ENCODE measurements around the gene HNF1A.
"Not testable (repeated sequence)": the region's sequence is repeated elsewhere in the genome, so short reads cannot be mapped to it uniquely, and the experiment has no call there.

The HNF1A gene

GRCh38 chr12:121025442-121026226 is 47.3 kb downstream of the HNF1A start:
- H3K27ac ChIP-seq (ENCODE audit: insufficient read depth, low read depth, low read length, poor library complexity, severe bottlenecking): no peak overlapping the region
- H3K4me1 ChIP-seq (ENCODE audit: control insufficient read depth, insufficient read depth, low read length): no peaks in the 10 kb centered on the region
- no peaks in the 10 kb centered on the region for H3K36me3 ChIP-seq (ENCODE audit: control insufficient read depth, insufficient read depth, low read length)
- H3K4me3 ChIP-seq (ENCODE audit: insufficient read depth, low read depth, low read length): no peak overlapping the region
- H3K9me3 ChIP-seq (ENCODE audit: control insufficient read depth, low read length): no peaks in the 10 kb centered on the region
- WGBS, 2 experiments: 93 to 95% methylated on average over 11 of the region's 11 CpGs
- no peaks in the 10 kb centered on the region for H3K27me3 ChIP-seq (ENCODE audit: control insufficient read depth, insufficient read depth, low read length, poor library complexity, severe bottlenecking)

- H3K4me3 ChIP-seq (ENCODE audit: insufficient read depth, low read depth, low read length): no peak overlapping the region
- H3K4me1 ChIP-seq (ENCODE audit: control insufficient read depth, insufficient read depth, low read length): no peaks in the 10 kb centered on the region
- H3K27ac ChIP-seq (ENCODE audit: insufficient read depth, low read depth, low read length, poor library complexity, severe bottlenecking): no peak overlapping the region
- no peaks in the 10 kb centered on the region for H3K36me3 ChIP-seq (ENCODE audit: control insufficient read depth, insufficient read depth, low read length)
- no peaks in the 10 kb centered on the region for H3K9me3 ChIP-seq (ENCODE audit: control insufficient read depth, low read length)
- no peaks in the 10 kb centered on the region for H3K27me3 ChIP-seq (ENCODE audit: control insufficient read depth, insufficient read depth, low read length, poor library complexity, severe bottlenecking)
- WGBS, 2 experiments: 93% methylated on average over 10 of the region's 10 CpGs
Observed at GRCh38 chr12:121026274-121027045, 48.1 kb downstream of the HNF1A start.

- Histone ChIP-seq H3K36me3 (ENCODE audit: control insufficient read depth, insufficient read depth, low read length) (no peaks in the 10 kb centered on the region), H3K27me3 (ENCODE audit: control insufficient read depth, insufficient read depth, low read length, poor library complexity, severe bottlenecking) (no peaks in the 10 kb centered on the region), H3K4me3 (ENCODE audit: insufficient read depth, low read depth, low read length) (no peak overlapping the region), H3K9me3 (ENCODE audit: control insufficient read depth, low read length) (no peaks in the 10 kb centered on the region), H3K4me1 (ENCODE audit: control insufficient read depth, insufficient read depth, low read length) (no peaks in the 10 kb centered on the region), H3K27ac (ENCODE audit: insufficient read depth, low read depth, low read length, poor library complexity, severe bottlenecking) (no peak overlapping the region)
- WGBS, 2 experiments: 71 to 78% methylated on average over 10 of the region's 10 CpGs
Observed at GRCh38 chr12:121030576-121031212, 52.4 kb downstream of the HNF1A start.

- H3K4me1 ChIP-seq (ENCODE audit: control insufficient read depth, insufficient read depth, low read length): no peaks in the 10 kb centered on the region
- H3K27ac ChIP-seq (ENCODE audit: insufficient read depth, low read depth, low read length, poor library complexity, severe bottlenecking): no peak overlapping the region
- no peaks in the 10 kb centered on the region for H3K9me3 ChIP-seq (ENCODE audit: control insufficient read depth, low read length)
- H3K4me3 ChIP-seq (ENCODE audit: insufficient read depth, low read depth, low read length): no peak overlapping the region
- 92 to 95% methylated on average over 10 of the region's 10 CpGs for WGBS, 2 experiments
- H3K36me3 ChIP-seq (ENCODE audit: control insufficient read depth, insufficient read depth, low read length): no peaks in the 10 kb centered on the region
- no peaks in the 10 kb centered on the region for H3K27me3 ChIP-seq (ENCODE audit: control insufficient read depth, insufficient read depth, low read length, poor library complexity, severe bottlenecking)
Observed at GRCh38 chr12:121033625-121034349, 55.4 kb downstream of the HNF1A start.

- H3K4me3 ChIP-seq (ENCODE audit: insufficient read depth, low read depth, low read length): no peak overlapping the region
- WGBS, 2 experiments: 88 to 89% methylated on average over 9 of the region's 9 CpGs
- no peaks in the 10 kb centered on the region for H3K36me3 ChIP-seq (ENCODE audit: control insufficient read depth, insufficient read depth, low read length)
- H3K27ac ChIP-seq (ENCODE audit: insufficient read depth, low read depth, low read length, poor library complexity, severe bottlenecking): no peak overlapping the region
- no peaks in the 10 kb centered on the region for H3K9me3 ChIP-seq (ENCODE audit: control insufficient read depth, low read length)
- H3K4me1 ChIP-seq (ENCODE audit: control insufficient read depth, insufficient read depth, low read length): no peaks in the 10 kb centered on the region
- no peaks in the 10 kb centered on the region for H3K27me3 ChIP-seq (ENCODE audit: control insufficient read depth, insufficient read depth, low read length, poor library complexity, severe bottlenecking)
Observed at GRCh38 chr12:121034616-121035305, 56.4 kb downstream of the HNF1A start.

GRCh38 chr12:121036810-121037326 is 58.5 kb downstream of the HNF1A start:
- 86 to 92% methylated on average over 6 of the region's 6 CpGs for WGBS, 2 experiments
- Histone ChIP-seq H3K4me3 (ENCODE audit: insufficient read depth, low read depth, low read length) (no peak overlapping the region), H3K9me3 (ENCODE audit: control insufficient read depth, low read length) (no peaks in the 10 kb centered on the region), H3K4me1 (ENCODE audit: control insufficient read depth, insufficient read depth, low read length) (no peaks in the 10 kb centered on the region), H3K27ac (ENCODE audit: insufficient read depth, low read depth, low read length, poor library complexity, severe bottlenecking) (no peak overlapping the region), H3K36me3 (ENCODE audit: control insufficient read depth, insufficient read depth, low read length) (no peaks in the 10 kb centered on the region), H3K27me3 (ENCODE audit: control insufficient read depth, insufficient read depth, low read length, poor library complexity, severe bottlenecking) (no peaks in the 10 kb centered on the region)

- Histone ChIP-seq H3K27me3 (ENCODE audit: control insufficient read depth, insufficient read depth, low read length, poor library complexity, severe bottlenecking) (no peaks in the 10 kb centered on the region), H3K4me1 (ENCODE audit: control insufficient read depth, insufficient read depth, low read length) (no peaks in the 10 kb centered on the region), H3K9me3 (ENCODE audit: control insufficient read depth, low read length) (no peaks in the 10 kb centered on the region), H3K27ac (ENCODE audit: insufficient read depth, low read depth, low read length, poor library complexity, severe bottlenecking) (no peak within 1 kb of the TSS), H3K36me3 (ENCODE audit: control insufficient read depth, insufficient read depth, low read length) (no peaks in the 10 kb centered on the region), H3K4me3 (ENCODE audit: insufficient read depth, low read depth, low read length) (no peak within 1 kb of the TSS)
- 75 to 80% methylated on average over 13 of the region's 13 CpGs for WGBS, 2 experiments
Observed at GRCh38 chr12:121038861-121039668, 60.7 kb downstream of the HNF1A start, which contains the start of gene OASL. Gene OASL, minus strand, starts transcription at chr12:121039246. Its CDS starts 275 bp downstream, at chr12:121038971.

GRCh38 chr12:121043067-121043466 is 64.7 kb downstream of the HNF1A start:
- Histone ChIP-seq H3K4me3 (ENCODE audit: insufficient read depth, low read depth, low read length) (no peak overlapping the region), H3K27me3 (ENCODE audit: control insufficient read depth, insufficient read depth, low read length, poor library complexity, severe bottlenecking) (peaks cover 3% of the 10 kb centered on the region), H3K9me3 (ENCODE audit: control insufficient read depth, low read length) (no peaks in the 10 kb centered on the region), H3K27ac (ENCODE audit: insufficient read depth, low read depth, low read length, poor library complexity, severe bottlenecking) (no peak overlapping the region), H3K4me1 (ENCODE audit: control insufficient read depth, insufficient read depth, low read length) (no peaks in the 10 kb centered on the region), H3K36me3 (ENCODE audit: control insufficient read depth, insufficient read depth, low read length) (no peaks in the 10 kb centered on the region)
- WGBS, 2 experiments: 89% methylated on average over 4 of the region's 4 CpGs

- not testable (repeated sequence) for H3K27ac ChIP-seq (ENCODE audit: insufficient read depth, low read depth, low read length, poor library complexity, severe bottlenecking); H3K27me3 ChIP-seq (ENCODE audit: control insufficient read depth, insufficient read depth, low read length, poor library complexity, severe bottlenecking); H3K9me3 ChIP-seq (ENCODE audit: control insufficient read depth, low read length); H3K36me3 ChIP-seq (ENCODE audit: control insufficient read depth, insufficient read depth, low read length); H3K4me3 ChIP-seq (ENCODE audit: insufficient read depth, low read depth, low read length); H3K4me1 ChIP-seq (ENCODE audit: control insufficient read depth, insufficient read depth, low read length)
- 91 to 93% methylated on average over 12 of the region's 12 CpGs for WGBS, 2 experiments
Observed at GRCh38 chr12:121047400-121047799, 69.1 kb downstream of the HNF1A start.

All from ectodermal cell (in vitro differentiated cells).